ENCODE results near the gene STK10.

The STK10 gene

DNA sequence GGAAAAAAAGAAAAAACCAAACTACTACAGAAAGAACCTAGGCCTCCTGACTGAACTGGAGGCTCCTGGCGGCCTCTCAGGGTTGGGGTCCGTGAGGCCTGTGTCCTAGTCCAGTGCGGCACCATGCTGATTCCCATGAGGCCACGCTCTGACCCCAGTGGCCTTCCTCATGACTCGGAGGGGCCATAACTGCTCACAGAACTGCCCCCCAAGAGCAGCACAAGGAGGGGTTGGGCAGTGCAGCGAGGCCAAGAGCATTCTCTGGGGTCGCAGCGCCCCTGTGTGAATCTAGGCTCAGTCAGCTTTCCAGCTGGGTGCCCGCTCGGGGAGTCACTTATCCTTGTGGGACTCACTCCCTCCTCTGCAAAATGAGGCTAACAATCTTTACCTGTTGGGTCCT is 102.3 kb downstream of the STK10 start:
- DNase-seq, result no peak

DNA sequence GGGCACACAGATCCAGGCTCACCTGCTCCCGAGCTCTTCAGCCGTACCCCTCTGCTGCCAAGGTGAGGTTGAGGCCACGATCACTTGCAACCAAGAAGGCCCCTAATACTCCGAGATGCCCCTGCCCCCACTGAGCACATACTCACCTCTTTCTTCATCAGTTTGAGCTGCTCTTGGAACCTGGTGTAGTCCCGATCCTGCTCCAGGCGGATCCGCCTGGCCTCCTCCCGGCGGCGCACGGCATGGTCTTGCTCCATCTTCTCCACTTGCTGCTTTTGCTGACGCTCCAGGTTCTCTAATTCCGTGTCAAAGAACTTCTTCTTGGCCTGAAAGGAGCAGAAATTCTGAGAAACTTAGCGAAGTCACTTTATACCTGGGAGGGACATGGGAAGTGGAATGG is 105.8 kb downstream of the STK10 start:
- no peak for DNase-seq

DNA sequence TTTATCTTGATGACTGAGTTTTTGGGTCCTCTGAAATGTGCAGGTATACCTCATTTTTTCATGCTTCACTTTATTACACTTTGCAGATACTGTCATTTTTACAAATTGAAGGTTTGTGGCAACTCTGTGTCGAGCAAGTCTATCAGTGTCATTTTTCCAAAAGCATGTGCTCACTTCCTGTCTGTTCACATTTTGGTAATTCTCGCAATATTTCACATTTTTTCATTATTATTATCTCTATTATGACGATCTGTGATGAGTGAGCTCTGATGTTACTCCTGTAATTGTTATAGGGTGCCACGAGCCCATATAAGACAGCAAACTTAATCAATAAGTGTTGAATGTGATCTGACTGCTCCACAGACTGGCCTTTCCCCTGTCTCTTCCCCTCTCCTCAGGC is 108.1 kb downstream of the STK10 start:
- no peak for DNase-seq

DNA sequence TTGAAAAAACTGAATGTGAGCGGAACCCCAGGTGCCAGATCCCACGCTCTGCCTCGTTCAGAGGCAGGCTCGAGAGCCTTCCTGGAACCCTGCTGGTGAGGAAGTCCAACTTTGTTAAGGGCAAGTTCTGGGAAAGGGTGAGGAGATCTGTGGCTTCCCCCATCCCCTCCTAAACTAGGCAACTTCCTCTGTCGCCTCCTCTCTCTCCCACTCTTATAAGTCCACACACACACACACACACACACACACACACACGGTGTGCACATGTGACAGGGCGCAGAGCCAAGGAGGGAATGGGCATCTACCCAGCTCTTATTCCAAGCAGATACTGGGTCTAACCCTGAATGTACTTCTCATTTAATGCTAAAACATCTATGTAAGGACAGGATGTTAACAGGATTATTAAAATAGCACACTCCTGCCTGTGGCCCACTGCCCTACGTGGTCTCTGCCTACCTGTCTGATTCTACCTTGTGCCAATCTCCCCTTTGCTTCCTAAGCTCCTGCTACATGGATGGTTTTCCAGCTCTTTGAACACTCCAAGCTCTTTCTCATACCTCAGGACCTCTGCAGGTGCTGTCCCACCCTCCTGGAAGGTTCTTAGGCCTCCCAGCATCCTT is 109.2 kb downstream of the STK10 start:
- no peak for DNase-seq

DNA sequence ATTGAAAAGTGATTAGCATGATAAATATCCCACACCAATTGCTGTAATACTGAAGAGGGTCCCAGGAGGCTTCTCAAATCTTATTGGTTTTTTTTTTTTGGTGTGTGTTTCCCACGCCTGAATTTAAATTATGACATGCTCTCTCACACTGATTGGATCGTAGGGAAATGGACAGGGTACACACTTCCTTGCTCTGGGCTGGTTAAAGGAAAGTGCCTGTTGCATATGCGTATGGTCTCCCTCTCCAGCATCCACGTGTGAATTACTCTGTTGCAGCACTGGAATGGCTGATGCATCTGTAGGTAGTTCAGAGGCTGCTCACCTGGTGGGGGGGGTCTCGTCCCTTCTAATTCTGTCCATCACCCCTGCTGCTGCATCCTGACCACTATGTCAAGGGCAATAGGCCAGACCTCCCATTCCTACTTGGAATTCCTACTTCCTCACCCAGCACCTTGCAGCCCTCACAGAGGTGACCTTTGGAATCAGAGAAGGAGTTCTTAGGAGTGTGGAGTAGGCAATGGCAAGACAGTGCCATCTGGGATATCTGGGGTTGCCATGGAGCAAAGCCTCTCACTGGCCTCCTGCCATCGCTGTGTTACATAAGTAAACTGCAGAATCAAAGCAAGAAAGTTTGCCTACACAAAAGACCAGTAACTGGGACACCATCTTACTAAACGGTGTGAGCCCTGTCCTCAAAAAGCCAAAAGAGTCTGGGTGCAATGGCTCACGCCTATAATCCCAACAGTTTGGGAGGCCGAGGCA is 110.2 kb downstream of the STK10 start:
- DNase-seq, result no peak

DNA sequence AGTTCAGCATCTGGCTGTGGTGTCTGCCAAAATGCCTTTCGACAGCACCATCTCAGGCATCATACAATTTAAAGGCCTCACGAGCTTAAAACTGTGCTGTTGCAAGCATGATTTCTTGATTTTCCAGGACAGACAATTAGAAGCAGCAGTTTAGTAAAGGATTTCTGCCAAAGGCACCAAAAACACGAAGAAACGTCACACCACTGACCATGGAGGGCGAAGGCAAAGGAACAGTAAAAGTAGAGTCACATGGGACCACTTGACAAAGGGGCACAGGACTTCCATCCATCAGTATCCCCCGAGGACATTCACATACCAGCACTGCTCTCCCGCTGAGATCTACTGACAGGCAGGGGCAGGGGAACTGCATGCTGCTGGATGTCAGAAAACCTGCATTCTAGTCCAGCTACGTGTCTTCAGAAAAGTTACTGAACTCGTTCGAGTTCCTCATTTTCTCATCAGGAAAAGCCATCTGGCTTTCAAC is 111.2 kb downstream of the STK10 start:
- no peak for DNase-seq

DNA sequence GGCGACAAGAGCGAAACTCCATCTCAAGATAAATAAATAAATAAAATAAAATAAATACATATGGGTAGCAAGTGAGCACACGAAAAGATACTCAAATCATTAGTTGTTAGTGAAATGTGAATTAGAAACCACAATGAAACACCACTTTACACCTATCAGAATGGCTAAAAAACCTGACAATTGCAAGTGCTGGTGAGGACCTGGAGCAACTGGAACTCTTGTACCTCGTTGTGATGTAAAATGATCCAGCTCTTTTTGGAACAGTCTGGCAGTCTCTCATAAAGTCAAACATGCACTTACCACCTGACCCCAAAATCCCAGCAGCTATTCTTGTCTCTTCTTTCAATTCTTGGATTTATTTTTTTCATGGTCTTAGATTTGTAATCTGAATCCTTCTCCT is 112.4 kb downstream of the STK10 start:
- no peak for DNase-seq

DNA sequence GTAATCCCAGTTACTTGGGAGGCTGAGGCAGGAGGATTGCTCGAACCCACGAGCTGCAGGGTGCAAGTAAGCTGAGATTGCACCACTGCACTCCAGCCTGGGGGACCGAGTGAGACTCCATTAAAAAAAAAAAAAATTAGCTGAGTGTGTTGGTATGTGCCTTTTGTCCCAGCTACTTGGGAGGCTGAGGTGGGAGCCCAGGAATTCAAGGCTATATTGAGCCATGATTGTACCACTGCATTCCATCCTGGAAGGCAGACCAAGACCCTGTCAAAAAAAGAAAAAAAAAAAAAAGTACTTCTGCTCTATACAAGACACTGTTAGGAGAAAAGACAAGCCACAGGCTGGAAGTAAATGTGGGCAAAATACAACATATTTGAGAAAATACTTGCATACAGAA is 113.1 kb downstream of the STK10 start:
- no peak for DNase-seq

DNA sequence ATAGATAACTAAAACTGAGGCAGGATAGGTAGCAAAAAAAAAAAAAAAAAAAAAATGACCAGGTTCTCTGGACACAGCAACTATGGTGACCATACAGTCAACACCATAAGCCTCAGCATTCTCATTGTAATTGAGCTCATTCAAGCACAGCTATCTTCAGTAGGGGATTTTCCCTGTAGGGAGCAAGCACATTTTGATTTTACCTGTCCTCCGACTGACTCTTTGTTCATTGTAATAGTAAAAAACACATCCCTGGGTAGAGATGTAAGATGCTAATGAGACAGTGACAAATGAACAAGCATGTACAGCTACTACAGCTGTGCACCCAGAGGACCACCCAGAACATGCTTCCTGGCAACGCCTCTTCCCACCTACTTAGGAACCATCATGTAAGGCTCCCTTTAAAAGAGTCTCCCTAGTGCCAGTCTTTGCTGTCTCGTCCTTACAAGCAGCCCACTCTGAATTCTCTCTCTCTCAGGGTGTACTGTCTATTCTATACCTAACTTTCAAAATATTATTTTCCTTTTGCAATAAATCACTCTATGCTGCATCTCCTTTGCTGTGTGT is 116.6 kb downstream of the STK10 start:
- no peak for DNase-seq

DNA sequence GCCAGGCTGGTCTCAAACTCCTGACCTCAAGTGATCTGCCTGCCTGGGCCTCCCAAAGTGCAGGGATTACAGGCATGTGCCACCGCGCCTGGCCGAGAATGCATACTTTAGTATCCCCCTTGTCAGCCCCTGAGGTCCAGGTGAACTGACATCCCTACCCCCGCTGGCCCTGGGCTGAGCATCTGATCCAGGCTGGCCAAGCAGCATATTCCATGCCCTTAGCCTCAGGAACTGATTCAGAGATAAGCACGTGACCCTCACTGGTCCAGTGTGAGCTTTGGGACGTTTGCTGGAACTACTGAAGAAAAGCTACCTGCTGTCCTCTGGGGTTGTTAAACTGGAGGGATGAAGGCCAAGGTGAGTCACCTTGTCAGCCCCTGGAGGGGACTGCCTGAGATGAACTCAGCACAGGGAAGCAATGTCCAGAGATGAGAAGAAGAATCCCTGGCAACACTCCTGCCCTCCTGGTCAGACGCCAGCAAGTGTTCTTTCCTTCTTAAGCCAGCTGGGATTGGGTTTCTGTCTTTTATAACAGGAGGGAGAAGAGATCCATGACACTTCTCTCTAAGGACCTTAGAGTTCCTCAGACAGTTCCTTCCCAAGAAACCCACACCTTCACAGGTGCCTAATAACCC is 122.5 kb downstream of the STK10 start:
- DNase-seq, result no peak

DNA sequence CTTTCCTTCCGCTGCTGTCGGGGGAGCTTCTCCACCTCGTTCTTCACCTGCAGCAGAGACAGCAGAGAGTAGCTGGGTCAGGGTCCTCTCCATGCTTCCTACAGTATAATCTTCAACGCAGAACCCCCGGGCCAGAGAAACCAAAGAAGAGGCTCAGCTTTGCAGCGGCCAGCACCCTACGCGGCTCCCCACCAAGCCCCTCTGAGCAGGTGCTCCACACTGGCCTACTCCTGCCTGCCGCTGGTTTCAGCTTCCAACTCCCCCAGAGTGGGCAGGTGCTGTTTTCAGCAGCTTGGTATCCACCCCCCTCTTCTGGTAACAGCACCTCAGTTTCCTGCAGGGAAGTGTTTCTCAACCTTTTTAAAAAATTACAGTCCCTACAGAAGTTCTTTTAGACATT is 123.3 kb downstream of the STK10 start:
- no peak for DNase-seq

DNA sequence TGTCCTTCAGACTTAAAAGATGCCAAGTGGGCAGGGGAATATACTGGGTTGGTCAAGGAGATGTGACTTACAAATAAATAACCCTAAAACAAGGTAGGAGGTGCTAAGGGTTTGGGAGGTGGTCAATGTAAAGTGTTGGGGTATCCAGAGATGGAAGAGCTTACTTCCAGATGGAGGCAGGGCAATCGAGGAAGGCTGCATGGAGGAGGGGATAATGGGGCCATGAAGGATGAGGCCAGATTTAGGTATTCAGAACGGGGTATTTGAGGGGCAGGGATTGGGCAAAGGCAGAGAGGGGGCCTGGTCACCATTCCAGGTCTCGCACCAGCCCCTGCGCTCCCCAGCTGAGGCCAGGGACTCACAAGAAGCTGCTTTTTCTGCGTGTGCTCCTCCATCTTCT is 123.7 kb downstream of the STK10 start:
- DNase-seq, result no peak

DNA sequence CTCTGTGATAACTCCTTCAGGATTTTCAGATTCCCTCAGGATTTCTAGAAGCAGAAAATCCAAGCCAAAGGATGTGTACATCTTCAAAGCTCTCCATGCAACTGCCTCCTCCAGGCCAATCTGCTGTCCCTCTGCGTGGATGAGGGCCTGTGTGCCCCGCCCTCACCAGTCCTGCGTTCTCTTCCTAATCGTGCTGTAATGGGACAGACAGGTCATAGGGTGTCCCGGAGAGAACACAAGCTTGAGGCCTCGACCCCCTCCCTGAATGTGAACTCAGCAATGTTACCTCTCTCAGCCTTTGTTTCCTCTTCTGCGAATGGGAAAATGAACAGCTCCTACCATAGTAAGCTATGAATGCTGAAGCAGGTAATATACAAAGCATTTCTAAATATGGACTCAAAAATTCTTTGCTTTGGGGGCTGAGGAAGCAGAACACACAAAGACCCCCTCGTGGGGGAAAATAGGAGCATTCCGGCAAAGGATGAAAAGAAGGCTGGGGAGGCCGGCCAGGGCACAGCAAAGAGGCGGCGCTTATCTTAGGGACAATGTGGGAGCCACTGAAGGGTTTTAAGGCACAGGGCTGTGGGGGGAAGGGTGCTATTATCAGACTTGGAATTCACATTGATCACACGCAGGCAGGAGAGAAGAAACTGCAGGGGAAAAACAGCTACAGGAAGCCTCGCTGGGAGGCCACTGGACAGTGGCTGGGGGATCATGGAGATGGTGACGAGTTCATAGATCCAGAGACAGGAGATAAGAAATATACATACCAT is 124.4 kb downstream of the STK10 start:
- peak; percentile 40 for DNase-seq

DNA sequence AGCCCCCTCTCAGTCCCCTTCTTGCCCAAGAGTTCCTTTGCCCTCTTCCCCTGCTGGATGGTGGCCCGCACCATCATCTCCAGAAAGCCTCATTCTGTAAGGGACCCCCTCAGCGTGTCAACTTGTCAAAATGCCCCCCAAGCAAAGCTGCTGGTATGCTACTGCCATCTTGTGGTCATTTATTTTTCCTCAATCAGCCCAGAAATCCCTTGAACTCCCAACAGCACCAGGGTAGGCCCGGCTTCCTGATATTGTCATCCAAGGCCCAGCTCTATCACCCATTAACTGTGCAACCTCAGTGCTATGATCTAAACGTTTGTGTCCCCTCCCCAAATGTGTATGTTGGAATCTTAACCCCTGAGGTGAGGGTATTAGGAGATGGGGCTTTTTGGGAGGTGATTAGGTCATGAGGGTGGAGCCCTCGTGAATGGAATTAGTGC is 128.3 kb downstream of the STK10 start:
- DNase-seq, result no peak

DNA sequence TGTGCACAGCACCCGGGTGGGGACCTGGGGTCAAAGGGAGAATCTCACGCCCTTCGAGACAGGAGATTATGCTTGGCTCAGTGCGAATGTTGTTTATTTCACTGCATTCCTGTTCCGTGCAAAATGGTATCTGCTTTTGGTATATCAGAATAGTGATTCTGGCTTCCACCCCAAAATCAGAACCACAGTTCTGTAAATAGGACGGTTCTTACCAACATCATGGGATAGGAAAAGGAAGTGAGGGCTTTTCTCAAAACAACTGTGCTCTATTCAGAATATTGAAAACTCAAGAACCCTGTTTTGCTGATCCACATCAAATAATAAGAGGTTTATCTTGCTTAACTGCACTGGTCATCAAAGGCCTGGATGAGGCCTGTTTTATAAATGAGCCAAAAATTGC is 129.9 kb downstream of the STK10 start:
- no peak for DNase-seq

DNA sequence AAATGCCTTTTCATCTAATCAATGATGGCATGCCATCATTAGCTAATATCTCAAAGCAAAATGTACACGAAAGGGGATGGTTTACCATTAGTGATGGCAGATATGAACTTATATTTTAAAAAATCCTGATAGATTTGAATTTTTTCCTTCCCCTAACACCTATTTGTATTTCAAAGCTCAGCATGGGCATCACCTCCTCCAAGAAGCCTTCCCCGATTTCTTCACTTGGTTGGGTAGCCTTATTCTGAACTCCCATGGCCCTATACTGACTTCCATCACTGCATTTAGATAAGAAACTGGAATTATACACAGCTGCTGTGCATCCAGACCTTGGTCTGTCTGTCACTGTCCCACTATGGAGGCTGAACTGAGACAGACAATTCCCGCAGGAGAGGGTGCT is 132.0 kb downstream of the STK10 start:
- DNase-seq, result no peak

DNA sequence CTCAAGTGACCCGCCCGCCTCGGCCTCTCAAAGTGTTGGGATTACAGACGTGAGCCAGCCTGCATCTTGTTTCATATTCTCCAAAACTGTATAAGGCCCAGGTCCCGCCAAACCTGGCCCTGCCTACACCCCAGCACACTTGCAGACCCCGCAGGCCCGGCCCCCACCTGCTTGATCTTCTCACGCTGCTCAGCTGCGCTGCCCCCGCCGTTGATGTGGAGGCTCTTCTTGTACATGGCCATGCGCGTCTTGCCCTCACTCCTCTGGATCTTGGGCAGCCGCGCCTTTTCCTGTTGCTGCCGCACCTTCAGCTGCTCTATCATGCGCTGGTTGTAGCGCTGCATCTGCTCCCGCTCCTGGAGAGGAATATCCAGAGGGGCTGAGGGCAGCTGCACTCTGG is 132.6 kb downstream of the STK10 start:
- no peak for DNase-seq

DNA sequence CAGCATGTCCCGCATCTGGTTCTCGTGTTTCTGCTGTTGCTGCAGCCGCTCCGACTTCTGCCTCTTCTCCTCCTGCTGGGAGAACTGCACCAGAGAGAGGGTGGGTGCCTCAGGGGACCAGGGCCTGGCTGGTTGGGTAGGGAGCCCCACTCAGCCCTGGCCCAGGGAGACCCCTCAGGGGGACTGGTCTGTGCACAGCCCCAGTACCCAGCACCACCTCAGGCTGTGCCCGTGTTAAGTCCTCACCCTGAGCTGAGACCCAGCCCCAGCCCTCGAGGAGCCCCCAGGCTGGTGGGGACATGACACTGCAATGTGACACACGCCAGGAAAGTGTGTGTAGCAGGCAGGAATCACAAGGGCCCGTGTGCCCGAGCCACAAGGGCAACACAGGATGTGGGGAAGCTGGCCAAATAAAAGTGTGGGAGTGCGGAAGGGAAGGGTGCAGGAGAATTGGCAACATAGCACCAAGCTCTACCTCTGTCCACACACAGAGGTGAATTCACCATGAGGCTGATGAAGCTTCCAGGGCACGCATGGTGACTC is 133.3 kb downstream of the STK10 start:
- no peak for DNase-seq

DNA sequence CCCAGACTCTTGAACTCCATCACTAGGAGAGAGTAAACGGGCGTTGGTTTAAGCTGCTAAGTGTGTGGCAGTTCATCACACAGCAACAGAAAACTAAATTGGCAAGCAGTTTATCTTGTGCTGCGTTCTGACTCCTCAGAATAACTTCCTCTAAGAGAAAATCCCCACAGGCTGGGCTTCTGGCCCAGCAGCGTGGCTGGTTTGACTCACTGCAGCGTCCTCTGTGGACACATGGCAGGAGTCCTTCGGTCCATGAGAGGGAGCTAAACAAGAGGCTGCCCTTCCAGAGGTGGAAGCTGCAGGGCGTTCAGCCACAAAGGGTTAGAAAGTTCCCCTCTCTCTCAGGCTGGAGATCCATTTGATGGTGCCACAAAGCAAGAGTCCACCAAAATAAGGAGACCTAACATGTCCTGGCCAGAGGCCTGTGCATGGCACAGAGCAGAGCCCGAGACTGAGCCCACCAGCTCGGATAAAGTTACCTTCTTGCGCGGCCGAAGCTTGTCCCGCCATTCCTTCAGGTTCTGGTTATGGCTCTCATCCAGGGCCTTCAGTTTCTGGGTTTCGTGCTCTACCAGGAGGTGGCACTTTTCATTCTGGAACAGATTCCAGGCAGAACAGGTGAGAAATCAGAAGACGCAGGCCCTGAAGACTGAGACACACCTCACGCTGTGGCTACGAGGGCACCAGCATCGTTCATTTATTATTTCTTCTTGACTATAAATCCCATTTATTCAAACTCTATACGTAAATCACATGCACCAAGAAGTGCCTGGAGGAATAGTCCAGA is 135.4 kb downstream of the STK10 start:
- DNase-seq, result no peak

DNA sequence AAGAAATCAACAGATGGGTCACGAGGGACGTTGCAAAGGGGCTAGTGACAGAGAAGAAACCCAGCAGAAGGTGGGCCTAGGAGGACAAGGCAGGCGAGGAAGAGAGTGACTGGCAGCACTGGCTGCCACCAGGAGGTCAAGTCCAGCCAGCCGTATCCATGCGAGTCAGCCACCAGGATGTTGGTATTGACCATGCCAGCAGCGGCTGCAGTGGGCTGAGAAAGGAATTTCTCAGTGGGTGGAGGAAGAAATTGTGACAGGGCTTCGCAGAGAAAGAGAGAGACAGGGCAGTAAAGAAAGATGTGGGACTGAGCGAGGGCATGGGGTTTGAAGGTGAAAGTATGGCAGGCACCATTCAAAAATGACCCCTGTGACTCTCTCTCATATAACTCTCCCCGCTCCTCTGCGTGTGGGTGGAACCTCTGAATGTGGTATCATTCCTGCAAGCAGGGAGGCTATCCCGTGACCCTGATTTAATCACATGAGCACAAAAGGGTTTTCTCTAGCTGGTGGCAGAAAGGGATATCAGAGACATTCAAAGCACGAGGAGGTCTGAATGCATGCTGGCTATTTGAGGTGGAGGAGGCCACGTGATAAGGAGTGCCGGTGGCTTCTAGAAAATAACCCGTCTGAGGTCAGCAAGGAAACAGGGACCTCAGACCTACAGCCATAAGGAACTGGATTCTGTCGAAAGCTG is 136.2 kb downstream of the STK10 start:
- no peak for DNase-seq

DNA sequence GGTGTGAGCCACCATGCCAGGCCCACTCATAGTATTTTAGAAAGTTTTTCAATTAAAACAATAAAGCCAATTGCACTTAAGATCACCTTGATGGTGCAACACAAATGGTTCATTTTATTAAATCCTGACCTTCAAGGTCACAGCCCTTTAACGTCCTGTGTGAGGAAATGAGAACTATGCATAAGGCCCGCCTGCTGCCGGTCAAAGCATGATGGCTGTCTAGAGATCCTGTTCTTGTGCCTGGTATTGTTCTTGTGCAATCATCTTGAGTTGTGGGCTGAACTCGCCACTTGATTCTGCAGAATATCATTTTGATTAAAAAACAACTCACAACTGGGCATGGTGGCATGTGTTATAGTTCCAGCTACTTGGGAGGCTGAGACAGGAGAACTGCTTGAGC is 137.9 kb downstream of the STK10 start:
- DNase-seq, result no peak

Measured in retina (tissue), 1 donor.